C4-2B (cell line): ENCODE data around the gene CDC23.

Experiments used
- H3K27ac ChIP-seq: fragments of 450-650 bp; 2 replicates; pipeline ENCODE4 v1.5.1; 2017
- CTCF ChIP-seq: fragments of 450-650 bp; conservative IDR thresholded peaks from 2 replicates; pipeline ENCODE4 v1.5.1; 2017; ENCODE audit warnings: mild to moderate bottlenecking
- ZFX ChIP-seq: fragments of 450-650 bp; IDR thresholded peaks from 2 replicates; pipeline ENCODE4 v1.6.1; 2017

The CDC23 gene

DNA sequence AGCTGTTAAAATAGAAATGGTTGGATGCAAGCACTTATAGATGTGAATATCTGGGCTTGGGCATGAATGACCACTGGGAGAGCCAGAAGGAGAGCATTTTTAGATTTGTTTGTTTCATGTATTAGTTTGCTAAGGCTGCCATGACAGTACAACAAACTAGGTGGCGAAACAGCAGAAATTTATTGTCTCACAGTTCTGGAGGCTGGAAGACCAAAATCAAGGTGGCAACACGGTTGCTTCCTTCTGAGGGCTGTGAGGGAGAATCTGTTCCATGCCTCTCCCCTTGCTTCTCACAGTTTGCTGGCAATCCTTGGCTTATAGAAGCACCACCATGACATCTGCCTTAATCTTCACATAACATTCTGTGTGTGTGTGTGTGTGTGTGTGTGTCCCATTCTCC lies 20.2 kb upstream of the CDC23 start:
- no peak overlapping the region for H3K27ac ChIP-seq
- TF ChIP-seq CTCF, result no peak

DNA sequence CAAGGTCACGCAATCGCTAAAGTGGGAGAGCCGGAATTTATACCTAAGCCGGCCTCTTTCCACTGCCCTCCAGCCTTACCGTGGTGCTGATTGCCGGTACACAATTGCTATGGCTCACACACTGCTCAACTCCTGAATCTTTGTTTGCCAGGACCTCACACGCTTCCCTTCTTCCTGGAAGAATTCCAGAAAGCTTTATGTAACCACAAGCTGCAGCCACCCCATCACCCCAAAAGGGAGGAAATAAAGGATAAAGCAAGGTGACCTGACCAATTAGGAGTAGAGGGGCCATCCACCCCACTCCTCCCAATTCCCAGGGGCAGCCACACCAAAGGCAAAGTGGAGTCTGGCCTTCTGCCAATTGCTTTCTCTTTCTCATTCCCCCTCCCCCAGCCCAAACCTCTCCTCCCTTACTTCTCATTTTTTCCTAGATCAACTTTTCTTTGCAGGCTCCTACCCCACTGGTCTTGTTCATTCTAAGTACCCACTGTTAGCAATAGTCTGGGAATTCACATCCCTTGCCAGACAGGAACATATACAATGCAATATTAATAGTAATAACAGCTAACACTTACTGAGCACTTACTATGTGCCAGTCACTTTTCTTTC lies 18.0 kb upstream of the CDC23 start:
- TF ChIP-seq ZFX (no peak), CTCF (no peak)
- peak overlapping the region; percentile 34 for H3K27ac ChIP-seq

GRCh38 chr5:138230261-138230660 lies 17.1 kb upstream of the CDC23 start:
- H3K27ac ChIP-seq, result peak overlapping the region; percentile 34
- TF ChIP-seq ZFX, result no peak
- no peak for TF ChIP-seq CTCF

GRCh38 chr5:138229387-138229786 lies 16.3 kb upstream of the CDC23 start:
- peak overlapping the region; percentile 34; the same call in 1 of the 2 replicates for H3K27ac ChIP-seq
- no peak for TF ChIP-seq CTCF
- no peak for TF ChIP-seq ZFX

- TF ChIP-seq ZFX, result no peak
- no peak for TF ChIP-seq CTCF
- H3K27ac ChIP-seq, result no peak overlapping the region
Measured at GRCh38 chr5:138226910-138227309, 13.8 kb upstream of the CDC23 start.

GRCh38 chr5:138224712-138225111 lies 11.6 kb upstream of the CDC23 start:
- TF ChIP-seq ZFX (no peak), CTCF (no peak)

GRCh38 chr5:138223532-138223931 lies 10.4 kb upstream of the CDC23 start:
- no peak overlapping the region for H3K27ac ChIP-seq
- no peak for TF ChIP-seq ZFX
- no peak for TF ChIP-seq CTCF

More at GRCh38 chr5:138224712-138225111, 11.6 kb upstream of the CDC23 start:
- no peak overlapping the region for H3K27ac ChIP-seq
